ENCODE results near the gene OR2B2.
A peak's percentile ranks its signal among the peaks of the same experiment; 100 is the strongest.

OR2B2 gene

DNA sequence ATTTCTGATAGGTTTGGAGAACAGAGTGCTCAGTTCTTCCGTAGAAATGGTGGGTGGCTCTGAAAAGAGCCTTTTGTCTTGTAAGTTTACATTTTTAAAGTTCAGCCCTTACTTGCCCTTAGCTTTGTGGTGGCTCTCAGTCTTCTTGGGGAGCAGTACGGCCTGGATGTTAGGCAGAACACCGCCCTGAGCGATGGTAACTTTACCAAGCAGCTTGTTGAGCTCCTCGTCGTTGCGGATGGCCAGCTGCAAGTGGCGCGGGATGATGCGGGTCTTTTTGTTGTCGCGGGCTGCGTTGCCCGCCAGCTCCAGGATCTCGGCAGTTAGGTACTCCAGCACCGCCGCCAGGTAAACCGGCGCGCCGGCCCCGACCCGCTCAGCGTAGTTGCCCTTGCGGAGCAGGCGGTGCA is 19.5 kb downstream of the OR2B2 start:
- H3K4me3 ChIP-seq (ENCODE audit: low read length): peak overlapping the region; percentile 75
- peak overlapping the region; percentile 70 for H3K27ac ChIP-seq (ENCODE audit: low read length)
- no peaks in the 10 kb centered on the region for H3K9me3 ChIP-seq (ENCODE audit: insufficient read depth, low read depth, low read length)
- peaks cover 15% of the 10 kb centered on the region for H3K4me1 ChIP-seq (ENCODE audit: insufficient read depth, low read length)
- no peaks in the 10 kb centered on the region for H3K36me3 ChIP-seq (ENCODE audit: insufficient read depth, low read depth, low read length)
- H3K9ac ChIP-seq (ENCODE audit: low read depth, low read length): peak overlapping the region; percentile 97
- H3K27me3 ChIP-seq (ENCODE audit: insufficient read depth, low read length): no peaks in the 10 kb centered on the region

DNA sequence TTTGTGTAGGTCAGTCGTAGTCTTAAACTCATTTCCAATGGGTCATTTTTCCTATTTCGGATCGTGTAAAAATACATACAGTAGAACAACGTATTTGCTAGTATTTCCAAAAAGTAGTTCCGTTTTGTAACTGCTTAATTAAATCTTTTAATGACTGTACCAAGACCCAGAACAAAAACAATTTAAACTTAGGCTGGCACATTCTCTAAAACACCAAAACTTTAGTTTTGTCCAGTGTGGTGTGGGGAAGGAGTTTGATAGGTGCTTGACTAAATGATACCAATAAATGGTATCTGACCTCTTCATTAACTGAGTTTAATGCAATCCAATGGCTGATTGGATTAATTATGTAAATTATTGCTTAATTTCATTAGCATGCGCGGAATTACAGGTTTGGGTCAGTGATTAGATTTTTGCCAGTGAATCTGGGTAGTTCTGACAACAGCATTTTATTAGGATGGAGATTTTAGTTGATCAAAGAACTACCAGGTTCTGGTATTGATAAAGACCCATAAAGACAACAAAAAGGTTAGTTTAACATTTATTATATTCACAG is 20.8 kb downstream of the OR2B2 start:
- H3K9ac ChIP-seq (ENCODE audit: low read depth, low read length): peak overlapping the region; percentile 97
- no peaks in the 10 kb centered on the region for H3K27me3 ChIP-seq (ENCODE audit: insufficient read depth, low read length)
- peaks cover 16% of the 10 kb centered on the region for H3K4me1 ChIP-seq (ENCODE audit: insufficient read depth, low read length)
- no peaks in the 10 kb centered on the region for H3K36me3 ChIP-seq (ENCODE audit: insufficient read depth, low read depth, low read length)
- peak overlapping the region; percentile 60 for H3K27ac ChIP-seq (ENCODE audit: low read length)
- H3K4me3 ChIP-seq (ENCODE audit: low read length): peak overlapping the region; percentile 75
- no peaks in the 10 kb centered on the region for H3K9me3 ChIP-seq (ENCODE audit: insufficient read depth, low read depth, low read length)

DNA sequence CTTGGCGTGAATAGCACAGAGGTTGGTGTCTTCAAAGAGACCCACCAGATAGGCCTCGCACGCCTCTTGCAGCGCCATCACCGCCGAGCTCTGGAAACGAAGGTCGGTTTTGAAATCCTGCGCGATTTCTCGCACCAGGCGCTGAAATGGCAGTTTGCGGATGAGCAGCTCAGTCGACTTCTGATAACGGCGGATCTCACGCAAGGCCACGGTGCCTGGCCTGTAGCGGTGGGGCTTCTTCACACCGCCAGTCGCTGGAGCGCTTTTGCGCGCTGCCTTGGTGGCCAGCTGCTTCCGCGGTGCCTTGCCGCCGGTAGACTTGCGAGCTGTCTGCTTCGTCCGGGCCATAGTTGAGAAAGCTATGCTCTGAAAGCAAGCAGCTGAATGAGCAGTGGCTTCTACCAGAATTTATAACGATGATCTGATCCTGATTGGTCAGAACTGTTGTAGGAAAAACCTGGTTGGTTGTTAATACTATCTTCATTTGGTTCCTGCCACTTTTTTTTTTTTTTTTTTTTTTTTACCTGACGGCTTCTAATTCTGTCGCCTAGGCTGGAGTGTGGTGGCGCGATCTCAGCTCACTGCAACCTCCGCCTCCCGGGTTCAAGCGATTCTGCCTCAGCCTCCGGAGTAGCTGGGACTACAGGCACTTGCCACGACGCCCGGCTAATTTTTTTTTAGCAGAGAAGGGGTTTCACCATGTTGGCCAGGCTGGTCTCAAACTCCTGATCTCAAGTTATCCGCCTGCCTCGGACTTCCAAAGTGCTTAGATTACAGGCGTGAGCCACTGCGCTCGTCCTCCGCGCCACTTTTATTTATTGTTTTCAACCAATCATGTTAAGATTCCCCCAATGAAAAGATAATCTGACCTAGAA is 21.5 kb downstream of the OR2B2 start:
- no peaks in the 10 kb centered on the region for H3K27me3 ChIP-seq (ENCODE audit: insufficient read depth, low read length)
- H3K4me1 ChIP-seq (ENCODE audit: insufficient read depth, low read length): peaks cover 16% of the 10 kb centered on the region
- no peaks in the 10 kb centered on the region for H3K36me3 ChIP-seq (ENCODE audit: insufficient read depth, low read depth, low read length)
- no peaks in the 10 kb centered on the region for H3K9me3 ChIP-seq (ENCODE audit: insufficient read depth, low read depth, low read length)
- peak overlapping the region; percentile 75 for H3K4me3 ChIP-seq (ENCODE audit: low read length)
- peak overlapping the region; percentile 97 for H3K9ac ChIP-seq (ENCODE audit: low read depth, low read length)
- H3K27ac ChIP-seq (ENCODE audit: low read length): peak overlapping the region; percentile 88

DNA sequence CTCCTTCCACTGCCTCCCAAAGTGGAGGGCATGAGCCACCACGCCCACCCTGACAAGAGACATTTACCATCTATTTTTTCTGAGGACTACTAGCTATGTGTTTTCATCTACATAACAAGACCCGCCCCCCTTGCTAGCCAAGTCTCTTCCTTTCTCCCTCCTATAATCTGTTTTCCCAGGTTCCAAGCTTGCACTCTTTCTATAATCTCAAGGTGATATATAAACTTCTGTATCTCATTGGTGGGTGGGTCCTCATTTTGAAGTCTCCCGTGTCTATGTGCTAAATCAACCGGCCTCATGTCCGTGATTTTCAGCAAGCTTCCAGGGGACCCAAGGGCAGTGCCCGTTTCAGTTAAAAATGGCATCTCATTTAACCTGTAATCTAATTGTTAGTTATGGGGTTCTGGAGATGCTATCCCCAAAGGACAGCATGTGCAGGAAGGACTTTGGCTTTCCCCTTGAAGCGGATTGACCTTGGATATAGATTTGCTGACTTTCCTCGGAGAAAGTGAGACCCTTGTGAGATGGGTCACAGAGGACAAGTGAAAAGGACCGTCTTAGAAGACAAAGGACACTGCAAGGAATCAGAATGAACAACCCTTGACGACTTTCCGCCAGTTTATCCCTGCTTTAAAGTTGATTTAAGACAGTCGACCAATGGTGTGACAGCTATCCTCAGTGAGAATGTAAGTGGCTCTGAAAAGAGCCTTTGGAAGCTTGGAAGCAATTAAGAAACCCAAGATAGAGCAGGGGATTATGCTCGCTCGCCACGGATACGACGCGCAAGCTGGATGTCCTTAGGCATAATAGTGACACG is 22.4 kb downstream of the OR2B2 start:
- H3K27ac ChIP-seq (ENCODE audit: low read length): peak overlapping the region; percentile 88
- peak overlapping the region; percentile 75 for H3K4me3 ChIP-seq (ENCODE audit: low read length)
- H3K9me3 ChIP-seq (ENCODE audit: insufficient read depth, low read depth, low read length): no peaks in the 10 kb centered on the region
- H3K36me3 ChIP-seq (ENCODE audit: insufficient read depth, low read depth, low read length): no peaks in the 10 kb centered on the region
- peak overlapping the region; percentile 97 for H3K9ac ChIP-seq (ENCODE audit: low read depth, low read length)
- no peaks in the 10 kb centered on the region for H3K27me3 ChIP-seq (ENCODE audit: insufficient read depth, low read length)
- peaks cover 16% of the 10 kb centered on the region for H3K4me1 ChIP-seq (ENCODE audit: insufficient read depth, low read length)

DNA sequence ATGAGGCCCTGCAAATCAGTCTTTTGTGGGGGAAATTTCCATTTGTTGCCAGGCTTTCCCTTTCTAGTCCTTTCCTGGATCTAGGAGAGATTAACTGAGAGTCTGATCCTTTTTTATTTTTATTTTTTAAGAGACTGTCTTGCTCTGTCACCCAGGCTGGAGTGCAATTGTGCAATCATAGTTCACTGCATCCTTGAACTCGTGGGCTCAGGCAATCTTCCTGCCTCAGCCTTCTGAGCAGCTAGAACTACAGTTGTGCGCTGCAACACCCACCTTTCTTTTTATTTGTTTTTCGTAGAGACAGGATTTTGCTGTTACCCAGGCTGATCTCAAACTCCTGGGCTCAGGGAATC is 22.9 kb downstream of the OR2B2 start:
- Histone ChIP-seq H3K4me3 (ENCODE audit: low read length) (peak overlapping the region; percentile 75), H3K9me3 (ENCODE audit: insufficient read depth, low read depth, low read length) (no peaks in the 10 kb centered on the region), H3K4me1 (ENCODE audit: insufficient read depth, low read length) (peaks cover 16% of the 10 kb centered on the region), H3K27ac (ENCODE audit: low read length) (peak overlapping the region; percentile 72), H3K9ac (ENCODE audit: low read depth, low read length) (peak overlapping the region; percentile 97), H3K36me3 (ENCODE audit: insufficient read depth, low read depth, low read length) (no peaks in the 10 kb centered on the region), H3K27me3 (ENCODE audit: insufficient read depth, low read length) (no peaks in the 10 kb centered on the region)

DNA sequence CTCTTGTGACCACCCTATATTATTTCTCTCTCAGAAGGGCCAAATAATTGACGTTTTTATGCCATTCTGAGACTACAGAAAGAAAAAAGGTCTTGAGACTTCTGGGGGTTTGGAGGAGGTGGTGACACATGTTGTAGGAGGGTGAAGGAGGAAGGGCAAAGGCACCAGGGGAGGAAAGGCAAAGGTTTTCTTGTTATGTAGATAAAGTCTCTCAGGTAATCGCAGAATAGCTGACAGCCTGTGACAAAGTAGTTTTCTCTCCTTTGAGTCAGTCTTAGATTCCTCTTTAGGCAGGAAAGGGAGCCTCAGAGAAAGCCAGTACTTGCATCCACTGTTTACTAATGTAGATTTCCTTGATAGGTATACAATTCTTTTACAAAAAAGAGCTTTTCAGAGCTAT is 23.6 kb downstream of the OR2B2 start:
- Histone ChIP-seq H3K27ac (ENCODE audit: low read length) (peak overlapping the region; percentile 3), H3K36me3 (ENCODE audit: insufficient read depth, low read depth, low read length) (no peaks in the 10 kb centered on the region), H3K27me3 (ENCODE audit: insufficient read depth, low read length) (no peaks in the 10 kb centered on the region), H3K4me3 (ENCODE audit: low read length) (peak overlapping the region; percentile 75), H3K4me1 (ENCODE audit: insufficient read depth, low read length) (peaks cover 16% of the 10 kb centered on the region), H3K9me3 (ENCODE audit: insufficient read depth, low read depth, low read length) (no peaks in the 10 kb centered on the region), H3K9ac (ENCODE audit: low read depth, low read length) (peak overlapping the region; percentile 97; the same call in 1 of the 2 replicates)

DNA sequence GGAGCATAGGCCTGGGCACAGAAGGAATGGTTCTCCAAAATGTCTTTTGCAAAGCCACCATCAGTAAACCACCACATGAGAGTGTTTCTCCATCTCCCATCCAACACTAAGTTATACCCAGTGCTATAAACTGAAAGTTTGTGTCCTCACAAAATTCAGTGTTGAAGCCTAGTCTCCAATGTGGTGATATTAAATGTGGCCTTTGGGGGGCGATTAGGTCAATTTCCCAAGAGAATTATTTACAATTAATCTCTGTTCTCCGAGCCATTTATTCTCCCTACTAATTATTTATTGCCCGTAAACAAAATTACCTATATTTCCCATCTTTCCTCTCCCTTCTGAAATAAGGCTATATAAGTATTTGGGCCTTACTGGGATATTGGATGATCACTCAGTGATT is 26.1 kb downstream of the OR2B2 start:
- no peaks in the 10 kb centered on the region for H3K36me3 ChIP-seq (ENCODE audit: insufficient read depth, low read depth, low read length)
- no peak overlapping the region for H3K27ac ChIP-seq (ENCODE audit: low read length)
- H3K27me3 ChIP-seq (ENCODE audit: insufficient read depth, low read length): no peaks in the 10 kb centered on the region
- no peaks in the 10 kb centered on the region for H3K9me3 ChIP-seq (ENCODE audit: insufficient read depth, low read depth, low read length)
- H3K4me3 ChIP-seq (ENCODE audit: low read length): no peak overlapping the region
- H3K4me1 ChIP-seq (ENCODE audit: insufficient read depth, low read length): peaks cover 21% of the 10 kb centered on the region
- no peak overlapping the region for H3K9ac ChIP-seq (ENCODE audit: low read depth, low read length)

DNA sequence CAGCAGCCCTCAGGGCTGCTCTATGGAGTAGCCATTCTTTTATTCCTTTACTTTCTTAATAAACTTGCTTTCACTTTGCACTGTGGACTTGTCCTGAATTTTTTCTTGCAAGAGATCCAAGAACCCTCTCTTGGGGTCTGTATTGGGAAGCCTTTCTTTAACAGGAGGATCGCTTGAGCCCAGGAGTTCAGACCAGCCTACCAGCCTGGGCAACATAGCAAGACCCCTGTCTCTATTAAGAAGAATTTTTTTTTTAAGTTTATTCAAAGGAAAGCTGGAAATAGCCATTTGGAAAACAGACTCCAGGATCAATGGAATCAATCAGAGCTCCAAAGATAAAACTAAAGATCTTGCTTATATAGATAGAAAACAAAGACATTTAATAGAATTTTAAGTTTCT is 29.1 kb downstream of the OR2B2 start:
- no peak overlapping the region; the same call in 1 of the 2 replicates for H3K9ac ChIP-seq (ENCODE audit: low read depth, low read length)
- H3K36me3 ChIP-seq (ENCODE audit: insufficient read depth, low read depth, low read length): no peaks in the 10 kb centered on the region
- H3K4me1 ChIP-seq (ENCODE audit: insufficient read depth, low read length): peaks cover 11% of the 10 kb centered on the region
- H3K4me3 ChIP-seq (ENCODE audit: low read length): no peak overlapping the region
- no peaks in the 10 kb centered on the region for H3K9me3 ChIP-seq (ENCODE audit: insufficient read depth, low read depth, low read length)
- no peaks in the 10 kb centered on the region for H3K27me3 ChIP-seq (ENCODE audit: insufficient read depth, low read length)
- no peak overlapping the region for H3K27ac ChIP-seq (ENCODE audit: low read length)

DNA sequence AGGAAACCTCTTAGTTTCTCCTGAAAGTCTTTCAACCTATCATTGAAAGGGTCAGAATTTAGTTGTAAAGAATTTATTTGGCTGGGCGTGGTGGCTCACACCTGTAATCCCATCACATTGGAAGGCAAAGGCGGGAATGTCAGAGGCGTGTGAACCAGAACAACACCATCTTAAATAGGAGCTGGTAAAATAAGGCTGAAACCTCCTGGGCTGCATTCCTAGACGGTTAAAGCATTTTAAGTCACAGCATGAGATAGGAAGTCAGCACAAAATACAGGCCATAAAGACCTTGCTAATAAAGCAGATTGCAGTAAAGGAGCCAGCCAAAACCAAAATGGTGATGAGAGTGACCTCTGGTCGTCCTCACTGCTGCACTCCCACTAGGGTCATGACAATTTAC is 29.6 kb downstream of the OR2B2 start:
- H3K4me3 ChIP-seq (ENCODE audit: low read length): no peak overlapping the region
- H3K27ac ChIP-seq (ENCODE audit: low read length): no peak overlapping the region
- peaks cover 6% of the 10 kb centered on the region for H3K4me1 ChIP-seq (ENCODE audit: insufficient read depth, low read length)

DNA sequence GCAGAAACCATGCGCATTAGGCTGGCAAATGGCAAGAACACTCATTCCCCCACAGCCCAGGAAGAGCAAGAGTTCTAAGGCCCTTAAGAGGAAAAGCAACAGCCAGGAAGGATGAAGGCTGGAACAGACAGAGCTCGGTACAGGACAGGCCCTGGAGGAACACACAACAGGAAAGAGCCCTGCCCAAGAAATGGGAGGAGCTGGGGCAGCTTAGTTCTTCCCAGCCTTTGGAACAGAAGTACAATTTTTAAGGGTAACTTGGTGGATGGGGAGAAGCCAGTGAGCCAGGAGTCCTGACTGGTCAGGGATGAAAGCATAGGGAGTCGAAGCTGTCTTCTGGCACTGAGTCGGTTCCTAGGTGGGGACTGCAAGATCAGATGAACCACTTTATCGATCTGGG is 32.4 kb downstream of the OR2B2 start:
- Histone ChIP-seq H3K27ac (ENCODE audit: low read length) (no peak overlapping the region), H3K9me3 (ENCODE audit: insufficient read depth, low read depth, low read length) (no peaks in the 10 kb centered on the region), H3K9ac (ENCODE audit: low read depth, low read length) (no peak overlapping the region), H3K36me3 (ENCODE audit: insufficient read depth, low read depth, low read length) (no peaks in the 10 kb centered on the region), H3K27me3 (ENCODE audit: insufficient read depth, low read length) (no peaks in the 10 kb centered on the region), H3K4me3 (ENCODE audit: low read length) (no peak overlapping the region), H3K4me1 (ENCODE audit: insufficient read depth, low read length) (peaks cover 5% of the 10 kb centered on the region; the same call in 1 of the 2 replicates)

More for the DNA sequence above, 29.6 kb downstream of the OR2B2 start:
- no peaks in the 10 kb centered on the region for H3K27me3 ChIP-seq (ENCODE audit: insufficient read depth, low read length)
- H3K9me3 ChIP-seq (ENCODE audit: insufficient read depth, low read depth, low read length): no peaks in the 10 kb centered on the region
- H3K36me3 ChIP-seq (ENCODE audit: insufficient read depth, low read depth, low read length): no peaks in the 10 kb centered on the region
- peak overlapping the region; percentile 37; the same call in 1 of the 2 replicates for H3K9ac ChIP-seq (ENCODE audit: low read depth, low read length)

DNA sequence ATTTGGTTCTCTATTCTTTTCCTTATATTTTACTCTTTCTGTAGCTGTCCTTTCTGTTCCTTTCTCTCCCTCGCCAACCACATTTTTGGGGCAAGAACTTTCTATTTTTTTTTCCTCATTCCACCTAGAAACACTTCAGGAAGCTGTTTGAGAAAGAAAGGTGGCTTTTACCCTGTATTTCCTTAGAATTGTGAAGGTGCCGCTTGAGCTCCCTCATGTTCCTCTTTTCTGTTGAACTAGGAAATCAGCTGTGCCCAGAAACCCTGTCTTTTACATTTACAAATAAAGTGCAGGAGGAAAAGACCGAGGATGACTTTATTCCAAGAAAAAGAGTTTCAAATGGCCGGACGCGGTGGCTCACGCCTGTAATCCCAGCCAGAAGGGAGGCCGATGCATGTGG is 38.2 kb downstream of the OR2B2 start:
- Histone ChIP-seq H3K4me3 (ENCODE audit: low read length) (peak overlapping the region; percentile 76), H3K9me3 (ENCODE audit: insufficient read depth, low read depth, low read length) (no peaks in the 10 kb centered on the region), H3K36me3 (ENCODE audit: insufficient read depth, low read depth, low read length) (no peaks in the 10 kb centered on the region), H3K27me3 (ENCODE audit: insufficient read depth, low read length) (no peaks in the 10 kb centered on the region), H3K9ac (ENCODE audit: low read depth, low read length) (peak overlapping the region; percentile 98; the same call in 1 of the 2 replicates), H3K27ac (ENCODE audit: low read length) (peak overlapping the region; percentile 50), H3K4me1 (ENCODE audit: insufficient read depth, low read length) (peaks cover 8% of the 10 kb centered on the region; the same call in 1 of the 2 replicates)
